Astrocyte of the cerebellum (primary cell): ENCODE measurements around the gene EPHB3.
"Not testable (repeated sequence)": the region's sequence is repeated elsewhere in the genome, so short reads cannot be mapped to it uniquely, and the experiment has no call there.

Experiments used
- DNase-seq: peaks from one replicate; pipeline ENCODE4 v3.0.0-alpha.2; 2011; ENCODE audit warnings: low read depth
- H3K4me3 ChIP-seq: 2 replicates; pipeline ENCODE4 v1.5.1; 2011; ENCODE audit warnings: mild to moderate bottlenecking, low read depth, low read length, moderate library complexity
- in situ Hi-C: cut with HindIII; loops from 2 replicates; pipeline ENCODE4 v1.10.0; 2017; ENCODE audit warnings: low sequenced_read_pairs
- TF ChIP-seq, protein P1 (sequence below): IDR thresholded peaks from 2 replicates; pipeline ENCODE4 v1.5.1; 2012; ENCODE audit warnings: low read length, low read depth, moderate library complexity, mild to moderate bottlenecking; ENCODE audit errors: missing control alignments

Gene EPHB3

DNA sequence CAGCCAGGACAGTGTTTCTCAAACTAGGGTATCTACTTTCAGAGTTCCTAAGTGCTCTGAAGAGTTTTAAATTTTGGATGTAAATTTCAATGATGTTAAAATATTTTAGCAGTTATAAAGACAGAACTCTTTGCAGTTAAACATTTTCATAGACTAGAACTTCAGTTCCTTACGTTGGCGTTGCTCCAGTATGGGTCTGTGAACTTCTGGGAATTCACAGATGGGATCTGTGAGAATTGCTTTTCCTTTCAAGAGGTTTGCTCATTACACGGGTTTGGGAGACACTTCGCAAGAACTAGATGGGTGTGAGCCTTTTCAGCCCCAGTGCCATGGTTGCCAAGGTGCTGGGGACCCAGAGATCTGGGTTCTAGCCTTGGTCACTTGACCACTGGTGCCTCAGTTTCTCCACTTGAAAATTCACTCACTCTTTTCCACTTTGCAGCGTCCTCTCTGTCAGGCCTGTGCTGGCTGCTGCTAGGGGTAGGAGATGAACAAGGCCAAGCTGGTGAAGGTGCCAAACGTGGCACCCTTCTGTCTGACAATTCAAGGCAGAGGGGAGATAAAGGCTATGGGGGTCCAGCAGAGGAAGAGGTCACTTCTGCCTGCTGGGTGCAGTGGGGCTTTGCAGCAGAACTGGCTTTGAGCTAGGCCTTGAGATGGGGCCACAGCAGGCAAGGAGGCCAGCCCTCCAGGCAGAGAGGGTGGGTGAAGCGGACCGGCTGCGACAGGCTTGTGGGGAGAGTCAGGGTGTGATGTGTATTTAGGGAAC is 48.1 kb downstream of the EPHB3 start:
- TF ChIP-seq, protein P1, sequence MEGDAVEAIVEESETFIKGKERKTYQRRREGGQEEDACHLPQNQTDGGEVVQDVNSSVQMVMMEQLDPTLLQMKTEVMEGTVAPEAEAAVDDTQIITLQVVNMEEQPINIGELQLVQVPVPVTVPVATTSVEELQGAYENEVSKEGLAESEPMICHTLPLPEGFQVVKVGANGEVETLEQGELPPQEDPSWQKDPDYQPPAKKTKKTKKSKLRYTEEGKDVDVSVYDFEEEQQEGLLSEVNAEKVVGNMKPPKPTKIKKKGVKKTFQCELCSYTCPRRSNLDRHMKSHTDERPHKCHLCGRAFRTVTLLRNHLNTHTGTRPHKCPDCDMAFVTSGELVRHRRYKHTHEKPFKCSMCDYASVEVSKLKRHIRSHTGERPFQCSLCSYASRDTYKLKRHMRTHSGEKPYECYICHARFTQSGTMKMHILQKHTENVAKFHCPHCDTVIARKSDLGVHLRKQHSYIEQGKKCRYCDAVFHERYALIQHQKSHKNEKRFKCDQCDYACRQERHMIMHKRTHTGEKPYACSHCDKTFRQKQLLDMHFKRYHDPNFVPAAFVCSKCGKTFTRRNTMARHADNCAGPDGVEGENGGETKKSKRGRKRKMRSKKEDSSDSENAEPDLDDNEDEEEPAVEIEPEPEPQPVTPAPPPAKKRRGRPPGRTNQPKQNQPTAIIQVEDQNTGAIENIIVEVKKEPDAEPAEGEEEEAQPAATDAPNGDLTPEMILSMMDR = no peak
- H3K4me3 ChIP-seq = no peak overlapping the region
- in situ Hi-C loops = loop anchor here (10.0 kb wide), 1 partner anchor 65 kb away; no protein-coding TSS in a partner anchor
- no peak for DNase-seq

- no peak overlapping the region for H3K4me3 ChIP-seq
- TF ChIP-seq, protein P1 = no peak
- no peak for DNase-seq
- in situ Hi-C loops = loop anchor here (10.0 kb wide), 1 partner anchor 64 kb away; no protein-coding TSS in a partner anchor
These were observed 48.8 kb downstream of the EPHB3 start for GRCh38 chr3:184610245-184610871.

- TF ChIP-seq, protein P1 = no peak
- DNase-seq = no peak
- in situ Hi-C loops = loop anchor here (10.0 kb wide), 1 partner anchor 63 kb away; no protein-coding TSS in a partner anchor
These were observed 50.2 kb downstream of the EPHB3 start for GRCh38 chr3:184611607-184612281.

GRCh38 chr3:184615396-184615795 is 53.8 kb downstream of the EPHB3 start:
- DNase-seq = no peak
- in situ Hi-C loops = loop anchor here (10.0 kb wide), 1 partner anchor 59 kb away; no protein-coding TSS in a partner anchor
- H3K4me3 ChIP-seq = no peak overlapping the region
- TF ChIP-seq, protein P1 = no peak

More at GRCh38 chr3:184611607-184612281, 50.2 kb downstream of the EPHB3 start:
- H3K4me3 ChIP-seq = no peak overlapping the region

- H3K4me3 ChIP-seq = no peak overlapping the region
- in situ Hi-C loops = loop anchor here (10.0 kb wide), 1 partner anchor 58 kb away; no protein-coding TSS in a partner anchor
- DNase-seq = no peak
- TF ChIP-seq, protein P1 = no peak
These were observed 54.9 kb downstream of the EPHB3 start for GRCh38 chr3:184616436-184616835.

GRCh38 chr3:184617306-184617705 is 55.7 kb downstream of the EPHB3 start:
- in situ Hi-C loops = loop anchor here (10.0 kb wide), 1 partner anchor 57 kb away; no protein-coding TSS in a partner anchor
- H3K4me3 ChIP-seq, DNase-seq: not testable (repeated sequence)
